Mammary epithelial cell (primary cell): ENCODE data around the gene IRF2BP2.

Experiments
- CTCF ChIP-seq, 2 donors: IDR thresholded peaks in 1 of 2; conservative IDR thresholded peaks in 1 of 2; 2 replicates each; pipeline ENCODE4 v1.5.1; 2011 to 2012; ENCODE audit warnings: inconsistent platforms in 2 of 2, low read length in 2 of 2, mild to moderate bottlenecking in 2 of 2, control low read depth in 1 of 2, low read depth in 1 of 2; ENCODE audit not compliant: insufficient read depth in 1 of 2; ENCODE audit errors: extremely low read depth in 1 of 2
- EZH2 ChIP-seq: IDR thresholded peaks from 2 replicates; pipeline ENCODE4 v1.6.1; 2012; ENCODE audit warnings: low read length, inconsistent platforms, borderline replicate concordance

DNA sequence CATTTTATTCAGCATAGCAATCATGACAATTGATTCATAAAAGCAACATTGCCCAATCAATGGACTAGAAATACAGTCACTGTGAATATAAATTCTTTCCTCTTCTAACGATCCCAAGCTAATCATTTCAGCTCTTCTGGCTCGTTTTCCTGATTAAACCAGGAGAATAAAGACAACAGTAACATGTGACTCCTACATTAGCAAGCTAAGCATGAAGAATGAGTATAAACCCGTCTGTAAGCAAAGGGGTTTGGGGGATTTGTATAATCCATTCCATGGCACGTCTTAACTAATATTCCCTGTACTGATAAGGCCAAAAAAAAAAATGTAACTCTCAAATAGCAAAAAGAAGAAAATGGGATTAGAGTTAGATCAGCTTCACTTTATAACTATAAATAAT is 21.6 kb downstream of the IRF2BP2 start:
- no peak for TF ChIP-seq CTCF (conservative IDR thresholded peaks at IDR 0.05 in 1 of 2, IDR thresholded peaks at IDR 0.05 in 1 of 2; ENCODE audit: extremely low read depth in 1 of 2, insufficient read depth in 1 of 2, low read depth in 1 of 2, low read length in 2 of 2)
- TF ChIP-seq EZH2 = no peak
